Memory B cell (primary cell): ENCODE data around the gene LDLRAD4.

Experiments
- ATAC-seq: fragments of 150-1000 bp; cut with Tn5 transposase; 2 replicates; pipeline ENCODE4 v1.10.0; 2021; ENCODE audit warnings: low read depth, mild to moderate bottlenecking, moderate library complexity
- DNase-seq, 2 donors: peaks; one replicate each; pipeline ENCODE4 v3.0.0; 2022; ENCODE audit warnings: low spot score in 2 of 2
- H3K27ac Mint-ChIP-seq: one replicate; pipeline ENCODE4 v1.8.0; 2022; ENCODE audit warnings: mild to moderate bottlenecking, moderate library complexity, mixed read lengths
- H3K27me3 Mint-ChIP-seq: one replicate; pipeline ENCODE4 v1.8.0; 2022; ENCODE audit warnings: mixed read lengths
- H3K36me3 Mint-ChIP-seq: one replicate; pipeline ENCODE4 v1.8.0; 2022; ENCODE audit warnings: mild to moderate bottlenecking, mixed read lengths
- H3K4me1 Mint-ChIP-seq: one replicate; pipeline ENCODE4 v1.8.0; 2022; ENCODE audit warnings: mixed read lengths
- H3K4me3 Mint-ChIP-seq: one replicate; pipeline ENCODE4 v1.8.0; 2022; ENCODE audit warnings: mild to moderate bottlenecking, moderate library complexity, mixed read lengths
- H3K9me3 Mint-ChIP-seq: one replicate; pipeline ENCODE4 v1.8.0; 2022; ENCODE audit warnings: mixed read lengths

LDLRAD4 gene

DNA sequence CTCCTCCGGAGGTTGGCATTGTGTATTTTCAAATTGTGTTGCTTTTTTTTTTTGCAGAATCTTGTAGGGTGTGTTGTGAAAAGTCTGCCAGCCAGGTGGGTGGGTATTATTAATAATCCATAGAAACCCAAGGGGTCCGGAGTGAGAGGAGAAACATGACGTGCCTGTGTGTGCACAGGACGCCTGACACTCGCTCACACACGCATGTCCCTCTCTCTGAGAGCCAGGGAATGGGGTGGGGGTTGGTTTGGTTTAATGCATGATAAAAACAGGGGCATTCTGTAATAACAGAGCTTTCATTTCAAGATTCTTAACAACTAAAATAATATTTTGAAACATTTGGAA, 283.0 kb downstream of the LDLRAD4 start:
- peaks cover 9% of the 10 kb centered on the region for H3K27me3 Mint-ChIP-seq
- H3K27ac Mint-ChIP-seq, result no peak overlapping the region
- H3K9me3 Mint-ChIP-seq, result peaks cover 2% of the 10 kb centered on the region
- H3K36me3 Mint-ChIP-seq, result peaks cover 5% of the 10 kb centered on the region
- ATAC-seq, result no peak
- H3K4me1 Mint-ChIP-seq, result peaks cover 18% of the 10 kb centered on the region
- DNase-seq, result no peak
- H3K4me3 Mint-ChIP-seq, result no peak overlapping the region

DNA sequence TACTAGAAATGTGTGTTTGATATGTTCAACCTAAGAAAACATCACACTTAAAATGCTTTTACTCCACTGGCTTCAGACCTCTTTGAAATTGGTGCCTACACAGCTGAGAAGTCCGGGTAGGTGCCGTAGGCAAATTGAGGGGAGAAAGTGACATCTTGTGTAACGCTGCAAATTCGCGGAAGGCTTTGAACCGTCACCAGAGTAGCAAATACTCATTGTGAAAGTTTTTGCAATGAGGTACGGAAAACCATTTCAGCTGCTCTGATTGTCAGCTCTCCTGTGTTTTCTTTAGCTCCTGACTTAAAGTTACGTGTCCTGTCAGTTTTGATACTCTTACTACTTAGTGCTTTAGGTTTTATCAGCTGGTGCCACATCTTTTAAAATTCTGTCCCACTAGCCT, 283.3 kb downstream of the LDLRAD4 start:
- Mint-ChIP-seq H3K4me1 (peaks cover 18% of the 10 kb centered on the region), H3K4me3 (peak overlapping the region; percentile 56), H3K27ac (peak overlapping the region; percentile 21), H3K36me3 (peaks cover 5% of the 10 kb centered on the region), H3K9me3 (peaks cover 2% of the 10 kb centered on the region), H3K27me3 (peaks cover 9% of the 10 kb centered on the region)
- DNase-seq, result peak in 1 of 2 donors; percentile 12
- ATAC-seq, result peak; percentile 93

- ATAC-seq, result peak; percentile 61
- peaks cover 18% of the 10 kb centered on the region for H3K4me1 Mint-ChIP-seq
- peaks cover 9% of the 10 kb centered on the region for H3K27me3 Mint-ChIP-seq
- H3K36me3 Mint-ChIP-seq, result peaks cover 5% of the 10 kb centered on the region
- H3K27ac Mint-ChIP-seq, result peak overlapping the region; percentile 21
- H3K4me3 Mint-ChIP-seq, result peak overlapping the region; percentile 56
- H3K9me3 Mint-ChIP-seq, result peaks cover 2% of the 10 kb centered on the region
- DNase-seq, result no peak
These were observed 284.0 kb downstream of the LDLRAD4 start for GRCh38 chr18:13502585-13502984.

DNA sequence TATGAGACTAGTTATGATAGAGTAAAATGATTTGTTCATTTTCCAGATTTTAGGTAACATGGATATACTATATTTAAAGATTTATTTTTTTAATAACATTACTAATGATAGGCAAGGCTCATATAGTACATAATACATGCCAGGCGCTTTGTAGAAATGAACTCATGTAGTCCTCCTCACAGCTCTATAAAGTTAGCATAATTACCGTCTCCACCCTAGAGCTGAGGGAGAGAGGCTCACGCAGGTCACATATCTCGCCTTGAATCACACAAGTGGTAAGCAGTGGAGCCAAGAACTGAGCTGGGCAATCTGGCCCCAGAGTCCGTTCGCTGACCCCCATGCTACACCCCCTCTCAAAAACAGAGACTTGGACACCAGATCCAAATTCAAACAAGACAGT, 285.3 kb downstream of the LDLRAD4 start:
- DNase-seq (no peak), ATAC-seq (no peak)
- Mint-ChIP-seq H3K9me3 (peaks cover 2% of the 10 kb centered on the region), H3K4me1 (peaks cover 18% of the 10 kb centered on the region), H3K4me3 (no peak overlapping the region), H3K27ac (no peak overlapping the region), H3K36me3 (peaks cover 3% of the 10 kb centered on the region), H3K27me3 (peaks cover 9% of the 10 kb centered on the region)

- Mint-ChIP-seq H3K27ac (no peak overlapping the region), H3K36me3 (peaks cover 7% of the 10 kb centered on the region), H3K4me1 (peaks cover 18% of the 10 kb centered on the region), H3K9me3 (no peaks in the 10 kb centered on the region), H3K27me3 (peaks cover 9% of the 10 kb centered on the region), H3K4me3 (no peak overlapping the region)
- DNase-seq, result no peak
- ATAC-seq, result no peak
These were observed 287.3 kb downstream of the LDLRAD4 start for GRCh38 chr18:13505780-13506345.

DNA sequence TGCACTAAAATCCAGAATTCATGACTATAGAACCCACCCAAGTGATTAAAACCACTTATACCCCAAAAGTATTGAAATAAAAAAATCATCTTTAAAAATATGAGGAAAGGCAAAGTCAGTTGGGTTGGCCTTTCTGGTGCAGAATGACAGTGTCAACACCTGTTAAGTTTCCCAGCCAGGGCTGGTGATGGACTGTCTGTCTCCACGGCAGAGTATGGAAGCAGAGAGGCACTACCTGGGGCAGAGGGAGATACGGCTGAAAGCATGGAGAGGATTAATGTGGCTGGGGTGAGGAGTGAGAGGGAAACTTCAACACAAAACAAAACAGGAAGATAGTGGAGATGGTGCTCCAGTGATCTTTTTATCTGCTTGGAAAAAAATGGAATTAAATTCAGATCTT, 292.0 kb downstream of the LDLRAD4 start:
- no peak for ATAC-seq
- Mint-ChIP-seq H3K27me3 (peaks cover 4% of the 10 kb centered on the region), H3K4me1 (peaks cover 7% of the 10 kb centered on the region), H3K4me3 (no peak overlapping the region), H3K27ac (no peak overlapping the region), H3K9me3 (no peaks in the 10 kb centered on the region), H3K36me3 (peaks cover 7% of the 10 kb centered on the region)
- no peak for DNase-seq

GRCh38 chr18:13511961-13512577, 293.5 kb downstream of the LDLRAD4 start:
- ATAC-seq (no peak), DNase-seq (no peak)
- Mint-ChIP-seq H3K27me3 (no peaks in the 10 kb centered on the region), H3K4me1 (peaks cover 4% of the 10 kb centered on the region), H3K4me3 (no peak overlapping the region), H3K27ac (no peak overlapping the region), H3K9me3 (no peaks in the 10 kb centered on the region), H3K36me3 (peaks cover 10% of the 10 kb centered on the region)

DNA sequence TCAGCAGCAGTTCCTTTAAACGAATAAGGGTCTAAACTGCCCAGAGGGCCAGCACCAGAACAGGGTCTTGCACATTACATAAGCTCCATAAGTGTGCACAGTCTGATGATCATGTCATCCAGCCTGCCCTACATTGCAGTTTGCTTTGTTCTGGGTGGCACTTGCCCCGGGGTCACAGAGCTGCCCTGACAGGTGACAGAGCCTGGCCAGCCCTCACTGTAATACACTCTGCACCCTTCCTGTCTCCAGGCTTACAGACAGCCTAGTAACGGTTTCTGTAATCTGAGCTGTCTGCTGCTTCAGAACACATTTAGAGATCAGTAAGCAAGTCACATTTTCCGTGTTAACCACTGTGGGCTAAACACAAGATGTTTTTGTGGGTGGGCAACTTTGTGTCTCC, 294.5 kb downstream of the LDLRAD4 start:
- peaks cover 4% of the 10 kb centered on the region for H3K4me1 Mint-ChIP-seq
- no peak for DNase-seq
- H3K27ac Mint-ChIP-seq, result no peak overlapping the region
- no peak overlapping the region for H3K4me3 Mint-ChIP-seq
- peaks cover 15% of the 10 kb centered on the region for H3K36me3 Mint-ChIP-seq
- ATAC-seq, result no peak
- no peaks in the 10 kb centered on the region for H3K9me3 Mint-ChIP-seq
- no peaks in the 10 kb centered on the region for H3K27me3 Mint-ChIP-seq

DNA sequence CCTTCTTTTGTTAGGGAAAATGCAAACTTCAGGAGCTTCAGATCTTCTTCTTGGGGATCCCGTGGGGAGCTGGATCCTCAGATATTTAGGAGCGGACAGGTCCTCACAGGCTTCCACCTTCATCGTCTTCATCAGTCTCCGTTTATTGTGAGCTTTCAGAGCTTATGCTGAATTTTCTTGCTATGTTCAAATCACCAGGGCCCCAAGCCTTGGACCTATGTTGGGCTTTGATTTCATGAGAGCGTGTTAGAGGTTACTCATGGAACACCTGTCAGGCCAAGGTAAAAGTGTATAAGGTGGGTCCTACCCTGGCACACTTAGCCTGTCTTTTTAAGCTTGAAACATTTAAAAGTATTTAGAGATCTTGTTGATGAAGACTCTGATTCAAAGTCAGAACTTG, 294.9 kb downstream of the LDLRAD4 start:
- DNase-seq (no peak), ATAC-seq (no peak)
- Mint-ChIP-seq H3K4me3 (no peak overlapping the region), H3K27me3 (no peaks in the 10 kb centered on the region), H3K27ac (no peak overlapping the region), H3K36me3 (peaks cover 20% of the 10 kb centered on the region), H3K9me3 (peaks cover 4% of the 10 kb centered on the region), H3K4me1 (peaks cover 4% of the 10 kb centered on the region)

DNA sequence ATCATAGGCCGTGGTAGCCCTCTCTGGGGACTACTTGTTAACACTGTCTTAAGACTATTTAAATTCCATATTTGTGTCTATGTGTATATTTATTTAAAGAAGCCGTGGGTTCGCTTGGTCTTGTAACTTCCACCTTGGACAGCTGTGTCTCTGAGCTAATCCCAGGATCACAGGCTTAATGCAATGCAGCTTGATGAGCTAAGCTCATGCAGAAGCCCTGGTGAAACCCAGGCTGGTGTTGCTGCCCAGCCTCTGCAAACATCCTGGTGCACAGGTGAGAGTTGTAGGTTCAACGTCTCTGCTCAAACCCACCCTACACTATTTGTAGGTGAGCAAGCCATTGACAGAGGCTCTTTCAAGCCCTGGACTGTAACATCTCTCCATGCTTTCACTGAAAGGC, 296.0 kb downstream of the LDLRAD4 start:
- ATAC-seq (no peak), DNase-seq (no peak)
- no peak overlapping the region for H3K4me3 Mint-ChIP-seq
- no peaks in the 10 kb centered on the region for H3K27me3 Mint-ChIP-seq
- H3K4me1 Mint-ChIP-seq, result peaks cover 4% of the 10 kb centered on the region
- no peak overlapping the region for H3K27ac Mint-ChIP-seq
- H3K9me3 Mint-ChIP-seq, result peaks cover 4% of the 10 kb centered on the region
- peaks cover 18% of the 10 kb centered on the region for H3K36me3 Mint-ChIP-seq

GRCh38 chr18:13516855-13517254, 298.3 kb downstream of the LDLRAD4 start:
- DNase-seq, result no peak
- peaks cover 16% of the 10 kb centered on the region for H3K36me3 Mint-ChIP-seq
- peaks cover 4% of the 10 kb centered on the region for H3K9me3 Mint-ChIP-seq
- H3K4me1 Mint-ChIP-seq, result peaks cover 8% of the 10 kb centered on the region
- no peak overlapping the region for H3K27ac Mint-ChIP-seq
- H3K27me3 Mint-ChIP-seq, result no peaks in the 10 kb centered on the region
- ATAC-seq, result no peak
- H3K4me3 Mint-ChIP-seq, result no peak overlapping the region

DNA sequence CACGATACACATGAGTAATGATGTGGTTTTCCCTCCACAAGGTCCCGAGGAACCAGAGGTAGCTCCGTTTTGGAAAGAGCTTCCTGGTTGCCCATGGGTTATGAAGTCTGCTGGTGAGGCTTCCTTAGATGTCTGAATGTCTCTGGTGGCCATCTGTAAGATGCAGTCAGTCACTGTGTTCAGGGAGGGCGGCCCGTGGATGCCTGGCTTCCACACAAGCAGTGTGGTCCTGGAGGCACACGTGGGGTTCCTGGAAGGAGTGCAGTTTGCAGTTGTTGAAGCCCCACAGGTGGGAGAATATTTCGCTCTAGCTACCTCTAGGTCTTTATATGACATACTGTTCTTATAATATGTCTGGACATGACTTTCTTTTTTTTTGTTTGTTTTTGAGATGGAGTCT, 298.8 kb downstream of the LDLRAD4 start:
- Mint-ChIP-seq H3K4me3 (no peak overlapping the region), H3K36me3 (peaks cover 16% of the 10 kb centered on the region), H3K4me1 (peaks cover 4% of the 10 kb centered on the region), H3K9me3 (peaks cover 4% of the 10 kb centered on the region), H3K27me3 (no peaks in the 10 kb centered on the region), H3K27ac (no peak overlapping the region)
- no peak for DNase-seq
- ATAC-seq, result no peak

GRCh38 chr18:13518382-13518781, 299.8 kb downstream of the LDLRAD4 start:
- peaks cover 4% of the 10 kb centered on the region for H3K9me3 Mint-ChIP-seq
- H3K27me3 Mint-ChIP-seq, result no peaks in the 10 kb centered on the region
- peaks cover 16% of the 10 kb centered on the region for H3K36me3 Mint-ChIP-seq
- no peak overlapping the region for H3K4me3 Mint-ChIP-seq
- ATAC-seq (no peak), DNase-seq (no peak)
- no peak overlapping the region for H3K27ac Mint-ChIP-seq
- H3K4me1 Mint-ChIP-seq, result peaks cover 4% of the 10 kb centered on the region

- H3K36me3 Mint-ChIP-seq, result peaks cover 16% of the 10 kb centered on the region
- no peak overlapping the region for H3K4me3 Mint-ChIP-seq
- ATAC-seq (no peak), DNase-seq (no peak)
- peaks cover 4% of the 10 kb centered on the region for H3K4me1 Mint-ChIP-seq
- no peaks in the 10 kb centered on the region for H3K27me3 Mint-ChIP-seq
- H3K27ac Mint-ChIP-seq, result peak overlapping the region; percentile 7
- peaks cover 4% of the 10 kb centered on the region for H3K9me3 Mint-ChIP-seq
These were observed 301.7 kb downstream of the LDLRAD4 start for GRCh38 chr18:13520306-13520705.

DNA sequence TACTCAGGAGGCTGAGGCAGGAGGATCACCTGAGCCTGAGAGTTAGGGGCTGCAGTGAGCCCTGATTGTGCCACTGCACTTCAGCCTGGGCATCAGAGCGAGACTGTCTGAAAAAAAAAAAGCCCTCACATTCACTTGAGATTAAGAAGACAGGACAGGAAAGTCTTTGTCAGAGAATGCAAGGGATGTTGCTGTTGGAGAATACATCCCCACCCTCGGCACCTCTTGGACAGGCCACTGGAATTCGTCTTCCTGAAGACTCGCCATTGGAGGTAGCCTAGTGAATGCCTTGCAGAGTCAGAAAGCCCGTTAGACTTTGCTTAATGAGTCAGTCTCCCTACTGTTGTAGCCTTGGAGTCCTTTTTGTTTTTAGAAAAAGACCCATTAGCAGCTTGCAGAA, 302.2 kb downstream of the LDLRAD4 start:
- H3K4me1 Mint-ChIP-seq, result peaks cover 4% of the 10 kb centered on the region
- DNase-seq (no peak), ATAC-seq (no peak)
- peaks cover 4% of the 10 kb centered on the region for H3K9me3 Mint-ChIP-seq
- no peak overlapping the region for H3K27ac Mint-ChIP-seq
- no peaks in the 10 kb centered on the region for H3K27me3 Mint-ChIP-seq
- no peak overlapping the region for H3K4me3 Mint-ChIP-seq
- peaks cover 16% of the 10 kb centered on the region for H3K36me3 Mint-ChIP-seq
